Ovary (tissue), 3 donors: ENCODE results near the gene CDK6.

Experiments
- POLR2A ChIP-seq: fragments of 450-650 bp; IDR thresholded peaks from one replicate; pipeline ENCODE4 v1.6.1; 2017; ENCODE audit warnings: antibody characterized with exemption, mild to moderate bottlenecking, moderate library complexity
- TF ChIP-seq, protein P1 (sequence below), 3 donors: fragments of 450-650 bp in 2 of 3; fragments of 200-600 bp in 1 of 3; IDR thresholded peaks; one replicate each; pipeline versions ENCODE4 v1.5.1 to v1.8.0; 2016 to 2022; ENCODE audit warnings: antibody characterized with exemption in 3 of 3, mild to moderate bottlenecking in 1 of 3
- donor health status: DM: no; HTN: no; CAD: no.

- TF ChIP-seq, protein P1, sequence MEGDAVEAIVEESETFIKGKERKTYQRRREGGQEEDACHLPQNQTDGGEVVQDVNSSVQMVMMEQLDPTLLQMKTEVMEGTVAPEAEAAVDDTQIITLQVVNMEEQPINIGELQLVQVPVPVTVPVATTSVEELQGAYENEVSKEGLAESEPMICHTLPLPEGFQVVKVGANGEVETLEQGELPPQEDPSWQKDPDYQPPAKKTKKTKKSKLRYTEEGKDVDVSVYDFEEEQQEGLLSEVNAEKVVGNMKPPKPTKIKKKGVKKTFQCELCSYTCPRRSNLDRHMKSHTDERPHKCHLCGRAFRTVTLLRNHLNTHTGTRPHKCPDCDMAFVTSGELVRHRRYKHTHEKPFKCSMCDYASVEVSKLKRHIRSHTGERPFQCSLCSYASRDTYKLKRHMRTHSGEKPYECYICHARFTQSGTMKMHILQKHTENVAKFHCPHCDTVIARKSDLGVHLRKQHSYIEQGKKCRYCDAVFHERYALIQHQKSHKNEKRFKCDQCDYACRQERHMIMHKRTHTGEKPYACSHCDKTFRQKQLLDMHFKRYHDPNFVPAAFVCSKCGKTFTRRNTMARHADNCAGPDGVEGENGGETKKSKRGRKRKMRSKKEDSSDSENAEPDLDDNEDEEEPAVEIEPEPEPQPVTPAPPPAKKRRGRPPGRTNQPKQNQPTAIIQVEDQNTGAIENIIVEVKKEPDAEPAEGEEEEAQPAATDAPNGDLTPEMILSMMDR (IDR thresholded peaks at IDR 0.05), result no peak
- no peak for TF ChIP-seq POLR2A
Measured at GRCh38 chr7:92709150-92709549, 127.2 kb downstream of the CDK6 start.
